HG03159 (cell line): Measurements from ENCODE around the gene IL20.

Experiments
- ATAC-seq: cut with Tn5 transposase; IDR thresholded peaks from one replicate; pipeline ENCODE4 v1.9.1; 2021; ENCODE audit warnings: mild to moderate bottlenecking, moderate library complexity; ENCODE audit not compliant: unreplicated experiment

The IL20 gene

GRCh38 chr1:206873603-206874188 lies 8.3 kb downstream of the IL20 start:
- ATAC-seq: no peak

GRCh38 chr1:206875752-206876377 lies 10.4 kb downstream of the IL20 start:
- ATAC-seq: no peak

DNA sequence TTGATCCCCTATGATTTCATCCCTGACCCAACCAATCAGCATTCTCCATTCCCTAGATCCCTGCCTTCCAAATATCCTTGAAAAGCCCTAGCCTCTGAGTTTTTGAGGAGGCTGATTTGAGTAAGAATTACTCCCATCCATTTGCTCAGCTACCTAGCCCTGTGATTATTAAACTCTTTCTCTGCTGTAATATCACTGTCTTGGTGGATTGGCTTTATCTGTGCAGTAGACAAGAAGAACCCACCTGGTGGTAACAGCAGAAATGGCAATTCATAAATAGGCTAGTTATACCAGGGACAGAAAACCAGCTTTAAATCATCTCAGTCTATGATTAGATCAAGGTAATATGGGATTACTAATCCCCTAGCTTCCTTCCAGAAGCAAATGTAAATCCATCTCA lies 13.0 kb downstream of the IL20 start:
- ATAC-seq: no peak

DNA sequence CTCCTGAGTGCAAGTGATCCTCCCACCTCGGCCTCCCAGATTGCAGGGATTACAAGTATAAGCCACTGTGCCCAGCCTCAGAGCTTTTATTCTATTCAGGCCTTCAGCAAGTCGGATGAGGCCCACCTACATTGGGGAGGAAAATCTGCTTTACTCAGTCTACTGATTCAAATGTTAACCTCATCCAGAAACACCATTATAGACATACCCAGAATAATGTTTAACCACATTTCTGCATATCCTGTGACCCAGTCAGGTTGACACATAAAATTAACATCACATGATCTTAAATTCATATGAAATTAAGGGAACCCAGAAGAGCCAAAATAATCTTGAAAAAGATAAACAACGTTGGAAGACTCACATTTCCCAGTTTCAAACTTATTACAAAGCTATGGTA lies 14.9 kb downstream of the IL20 start:
- ATAC-seq: no peak

DNA sequence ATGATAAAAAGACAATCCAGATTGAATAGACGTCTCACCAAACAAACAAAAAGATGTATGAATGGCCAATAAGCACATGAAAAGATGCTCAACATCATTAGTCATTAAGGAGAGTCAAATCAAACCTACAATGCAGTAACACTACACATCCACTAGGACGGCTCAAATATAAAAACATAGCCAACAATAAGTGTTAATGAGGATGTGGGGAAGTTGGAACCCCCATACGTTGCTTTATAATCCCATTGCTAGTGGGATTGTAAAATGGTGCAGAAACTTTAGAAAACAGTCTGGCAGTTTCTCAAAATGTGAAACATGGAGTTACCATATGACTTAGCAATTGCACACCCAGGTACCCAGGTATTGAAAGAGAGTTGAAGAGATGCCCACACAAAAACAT lies 17.1 kb downstream of the IL20 start:
- ATAC-seq: no peak

- ATAC-seq: no peak
Measured at GRCh38 chr1:206883160-206883559, 17.7 kb downstream of the IL20 start.

GRCh38 chr1:206883876-206884275 lies 18.5 kb downstream of the IL20 start:
- ATAC-seq: no peak

DNA sequence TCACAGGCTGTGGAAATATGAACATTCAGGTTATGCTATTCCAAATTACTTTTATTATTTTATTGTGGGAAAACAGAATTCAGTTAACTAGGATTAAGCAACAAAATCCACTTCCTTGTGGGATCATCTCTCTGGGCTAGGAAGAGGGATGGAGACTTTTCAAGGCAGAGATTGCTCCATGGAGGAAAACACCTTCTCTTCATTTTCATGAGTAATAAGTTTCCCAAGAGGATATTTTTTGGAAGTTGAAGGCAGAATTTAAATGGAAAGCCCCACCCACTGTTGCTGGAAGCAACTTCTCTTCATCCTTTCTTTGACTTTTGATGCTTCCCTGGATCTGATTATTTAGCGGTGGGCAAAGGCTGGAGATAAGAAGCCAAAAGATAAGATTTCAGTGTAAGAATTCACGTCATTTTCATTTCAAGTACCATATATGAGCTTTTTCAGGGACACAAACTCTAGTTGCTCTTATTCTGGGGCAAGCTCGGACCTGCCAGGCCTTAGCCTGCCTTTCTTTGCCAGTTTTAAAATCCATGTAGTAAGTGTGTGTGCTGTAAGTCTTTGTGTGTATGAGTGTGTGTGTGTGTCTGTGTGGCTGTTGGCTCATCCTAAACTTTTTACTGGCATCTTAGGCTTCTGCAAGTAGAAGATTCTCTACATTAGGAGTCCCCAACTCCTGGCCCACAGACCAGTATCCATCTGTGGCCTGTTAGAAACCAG lies 20.1 kb downstream of the IL20 start:
- no peak for ATAC-seq

- no peak for ATAC-seq
Measured at GRCh38 chr1:206886831-206887230, 21.4 kb downstream of the IL20 start.

DNA sequence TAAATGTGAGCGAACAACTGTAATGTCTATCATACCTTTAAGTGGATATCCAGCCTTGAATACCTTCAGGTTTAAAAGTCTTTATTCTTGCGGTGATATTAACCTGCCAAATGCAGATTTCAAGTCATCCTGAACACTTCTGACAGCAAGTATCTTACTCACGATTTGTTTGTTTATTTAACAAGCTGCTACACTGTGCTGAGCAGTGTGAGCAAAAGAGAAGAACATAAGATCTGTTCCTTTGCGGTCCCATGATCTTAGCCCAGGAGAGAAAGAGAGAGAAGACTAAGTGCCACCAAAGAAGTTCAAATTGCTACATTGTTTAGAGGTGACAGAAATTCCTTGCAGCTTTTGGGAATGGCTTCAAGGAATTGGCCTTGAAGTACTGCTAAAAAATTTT lies 22.3 kb downstream of the IL20 start:
- ATAC-seq: no peak

DNA sequence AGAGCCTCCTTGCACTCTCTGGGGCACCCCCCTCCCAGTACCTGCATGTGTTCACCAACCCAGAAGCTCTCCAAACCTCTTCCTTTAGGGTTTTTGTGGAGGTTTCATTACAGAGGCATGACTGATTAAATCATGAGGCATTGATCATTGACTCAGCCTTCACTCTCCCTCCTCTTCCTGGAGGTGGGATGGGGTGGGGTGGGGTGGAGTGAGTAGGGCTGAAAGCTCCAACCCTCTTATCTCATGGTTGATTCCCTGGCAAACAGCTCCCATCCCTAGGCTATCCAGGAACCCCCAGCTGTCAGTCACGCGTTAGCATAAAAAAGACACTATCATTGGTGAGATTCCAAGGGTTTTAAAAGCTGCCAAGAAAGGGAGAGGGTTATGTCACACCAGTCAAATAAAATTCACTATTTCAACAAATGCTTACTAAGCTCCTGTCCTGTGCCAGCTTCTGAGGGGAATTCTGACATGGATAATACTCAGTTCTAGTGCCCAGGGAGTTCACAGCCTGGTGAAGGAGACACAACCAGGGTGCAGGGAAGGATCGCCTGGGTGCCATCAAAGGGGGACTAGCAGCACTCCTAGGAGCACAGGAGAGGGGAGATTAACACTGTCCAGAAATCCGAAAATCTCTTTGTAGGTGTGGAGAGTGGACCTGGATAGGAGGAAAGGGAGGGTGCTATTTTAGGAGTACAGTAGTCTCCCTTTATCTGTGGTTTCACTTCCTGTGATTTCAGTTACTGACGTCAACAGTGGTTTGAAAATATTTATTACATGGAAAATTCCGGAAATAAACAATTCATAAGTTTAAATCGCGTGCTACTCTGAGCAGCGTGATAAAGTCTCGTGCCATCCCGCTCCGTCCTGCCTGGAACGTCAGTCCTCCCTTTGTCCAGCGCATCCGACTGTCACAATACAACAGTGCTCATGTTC lies 25.0 kb downstream of the IL20 start:
- ATAC-seq: no peak

DNA sequence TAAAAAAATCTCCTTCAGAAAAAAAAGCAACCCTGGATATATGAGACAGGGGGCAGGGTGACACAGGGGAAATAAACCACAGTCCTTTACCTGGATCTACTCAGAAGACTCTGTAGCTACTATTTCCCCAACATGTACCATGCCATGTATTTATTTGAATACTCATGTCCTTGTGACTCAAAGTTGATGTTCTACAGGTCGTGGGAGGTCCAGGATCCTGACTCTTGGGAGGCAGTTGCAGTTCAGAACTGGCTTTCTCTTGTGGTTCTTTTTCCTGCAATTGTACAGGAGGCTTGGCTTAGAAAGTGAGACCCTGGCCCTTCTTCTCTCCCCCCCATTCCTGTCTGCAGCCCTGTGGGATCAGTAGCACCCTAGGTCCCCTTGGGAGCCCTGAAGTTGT lies 26.0 kb downstream of the IL20 start:
- no peak for ATAC-seq

DNA sequence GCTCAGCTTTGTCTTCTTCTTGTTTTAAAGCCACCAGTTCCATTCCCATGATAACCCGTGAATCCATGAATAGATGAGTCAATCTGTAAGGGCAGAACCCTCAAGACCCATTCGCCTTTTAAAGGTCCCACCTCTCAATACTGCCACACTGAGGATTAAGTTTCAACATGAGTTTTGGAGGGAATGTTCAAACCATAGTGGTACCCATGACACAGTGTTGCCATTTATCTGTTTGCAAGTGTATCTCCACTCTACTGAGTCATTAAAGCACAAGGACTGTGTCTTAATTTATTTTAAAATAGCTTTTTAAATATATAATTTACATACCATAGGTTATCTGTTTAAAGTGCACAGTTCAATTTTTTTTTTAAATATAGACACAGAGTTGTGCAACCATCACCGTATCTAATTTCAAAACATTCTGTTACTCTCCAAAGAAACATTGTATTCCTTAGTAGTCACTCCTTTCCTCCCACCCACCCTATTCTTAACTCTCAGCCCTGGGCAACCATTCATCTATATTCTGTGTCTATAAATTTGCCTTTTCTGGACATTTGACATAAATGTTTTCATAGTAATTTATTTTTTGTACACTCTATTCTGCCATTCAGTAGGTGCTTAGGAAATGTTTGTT lies 27.0 kb downstream of the IL20 start:
- ATAC-seq: no peak

- ATAC-seq: no peak
Measured at GRCh38 chr1:206893380-206893779, 28.0 kb downstream of the IL20 start.

- ATAC-seq: no peak
Measured at GRCh38 chr1:206895325-206895724, 29.9 kb downstream of the IL20 start.

GRCh38 chr1:206895837-206896242 lies 30.4 kb downstream of the IL20 start:
- no peak for ATAC-seq

DNA sequence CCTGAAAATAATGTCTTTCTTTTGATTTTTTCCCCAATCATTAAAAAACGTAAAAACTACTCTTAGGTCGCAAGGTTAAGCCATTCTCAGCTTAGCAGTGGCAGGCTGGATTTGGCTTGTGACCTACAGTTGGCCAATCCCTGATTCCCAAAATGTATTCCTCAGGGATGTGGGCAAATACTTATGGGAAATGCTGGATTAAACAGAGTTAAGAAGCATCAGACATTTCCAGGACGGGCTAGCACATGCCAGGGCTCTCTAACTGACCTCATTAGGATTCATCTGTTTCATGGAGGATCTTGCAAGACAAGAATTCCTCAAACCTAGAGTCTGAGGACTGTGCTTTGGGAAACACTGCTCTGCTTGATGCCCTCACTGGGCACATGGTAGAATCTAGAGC lies 30.8 kb downstream of the IL20 start:
- no peak for ATAC-seq

DNA sequence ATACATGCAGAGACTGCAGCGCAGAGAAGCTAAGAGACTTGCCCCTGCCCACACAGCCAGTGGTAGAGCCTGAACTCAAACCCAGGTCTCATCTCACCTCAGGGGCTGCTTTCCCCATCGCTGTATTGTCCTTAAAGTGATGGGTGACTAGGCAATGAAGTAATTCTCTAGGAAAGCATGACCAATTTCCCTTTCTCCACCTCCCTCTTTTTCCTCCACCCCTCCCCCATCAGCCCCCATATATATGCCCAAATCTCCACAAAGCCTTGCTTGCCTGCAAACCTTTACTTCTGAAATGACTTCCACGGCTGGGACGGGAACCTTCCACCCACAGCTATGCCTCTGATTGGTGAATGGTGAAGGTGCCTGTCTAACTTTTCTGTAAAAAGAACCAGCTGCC lies 31.8 kb downstream of the IL20 start, which contains the start of gene IL24:
Gene IL24, plus strand, starts transcription at position 269 of the 400 bp plus-strand sequence. CDS start 390 bp downstream, outside the sequence.
- ATAC-seq: no peak

- ATAC-seq: no peak
Measured at GRCh38 chr1:206898089-206898914, 32.9 kb downstream of the IL20 start.

GRCh38 chr1:206898915-206899431 lies 33.5 kb downstream of the IL20 start:
- ATAC-seq: no peak
